ENCODE measurements around the gene UBP1.

Gene UBP1

DNA sequence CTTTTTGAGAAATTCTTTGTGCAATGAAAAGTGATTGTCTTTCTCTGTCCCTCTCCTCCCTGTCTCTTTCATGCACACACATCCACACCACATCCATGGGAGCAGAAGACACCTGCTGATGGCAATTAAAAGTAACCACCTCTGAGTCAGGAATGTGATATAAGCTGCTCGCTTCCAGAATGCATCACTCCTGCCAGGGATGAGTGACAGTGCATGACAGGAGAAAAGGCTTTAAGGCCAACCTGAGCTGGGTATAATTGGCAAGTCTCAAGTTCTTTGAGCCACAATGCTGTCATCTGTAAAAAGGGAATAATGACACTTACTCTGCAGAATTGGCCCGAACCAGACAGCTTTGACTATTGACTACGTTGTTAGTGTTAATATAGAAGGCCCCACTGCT lies 59.6 kb downstream of the UBP1 start:
- TF ChIP-seq, protein P1, sequence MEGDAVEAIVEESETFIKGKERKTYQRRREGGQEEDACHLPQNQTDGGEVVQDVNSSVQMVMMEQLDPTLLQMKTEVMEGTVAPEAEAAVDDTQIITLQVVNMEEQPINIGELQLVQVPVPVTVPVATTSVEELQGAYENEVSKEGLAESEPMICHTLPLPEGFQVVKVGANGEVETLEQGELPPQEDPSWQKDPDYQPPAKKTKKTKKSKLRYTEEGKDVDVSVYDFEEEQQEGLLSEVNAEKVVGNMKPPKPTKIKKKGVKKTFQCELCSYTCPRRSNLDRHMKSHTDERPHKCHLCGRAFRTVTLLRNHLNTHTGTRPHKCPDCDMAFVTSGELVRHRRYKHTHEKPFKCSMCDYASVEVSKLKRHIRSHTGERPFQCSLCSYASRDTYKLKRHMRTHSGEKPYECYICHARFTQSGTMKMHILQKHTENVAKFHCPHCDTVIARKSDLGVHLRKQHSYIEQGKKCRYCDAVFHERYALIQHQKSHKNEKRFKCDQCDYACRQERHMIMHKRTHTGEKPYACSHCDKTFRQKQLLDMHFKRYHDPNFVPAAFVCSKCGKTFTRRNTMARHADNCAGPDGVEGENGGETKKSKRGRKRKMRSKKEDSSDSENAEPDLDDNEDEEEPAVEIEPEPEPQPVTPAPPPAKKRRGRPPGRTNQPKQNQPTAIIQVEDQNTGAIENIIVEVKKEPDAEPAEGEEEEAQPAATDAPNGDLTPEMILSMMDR (IDR thresholded peaks at IDR 0.05; ENCODE audit: low read depth, low read length, missing control alignments) = no peak
- DNase-seq (ENCODE audit: extremely low read depth, low read depth) = no peak
- no peak overlapping the region for H3K4me3 ChIP-seq (replicated peaks; ENCODE audit: low read depth, low read length)

DNA sequence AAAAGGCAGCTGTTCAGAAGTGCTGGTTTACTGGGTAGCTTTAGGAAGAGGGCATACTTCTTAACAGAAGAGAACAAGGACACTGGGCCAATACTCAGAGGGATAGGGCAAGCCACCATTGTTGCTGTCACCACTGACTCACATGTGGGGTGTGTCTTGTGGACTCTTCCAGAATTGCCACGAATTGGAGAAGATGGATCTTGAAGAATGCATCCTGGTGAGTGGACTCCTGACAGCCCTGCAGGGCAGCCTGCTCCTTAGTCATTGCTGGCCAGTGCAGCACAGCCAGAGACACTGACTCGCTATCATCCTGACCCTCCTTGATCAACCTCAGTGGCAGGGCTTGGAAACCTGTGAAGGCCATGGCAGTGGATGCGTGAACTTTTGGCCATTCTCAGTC lies 62.3 kb downstream of the UBP1 start:
- H3K4me3 ChIP-seq (replicated peaks; ENCODE audit: low read depth, low read length) = no peak overlapping the region
- no peak for DNase-seq (ENCODE audit: extremely low read depth, low read depth)
- TF ChIP-seq, protein P1 (IDR thresholded peaks at IDR 0.05; ENCODE audit: low read depth, low read length, missing control alignments) = no peak

- DNase-seq (ENCODE audit: extremely low read depth, low read depth) = no peak
- no peak overlapping the region for H3K4me3 ChIP-seq (replicated peaks; ENCODE audit: low read depth, low read length)
- TF ChIP-seq, protein P1 (IDR thresholded peaks at IDR 0.05; ENCODE audit: low read depth, low read length, missing control alignments) = no peak
Observed at GRCh38 chr3:33377489-33377888, 62.7 kb downstream of the UBP1 start.

DNA sequence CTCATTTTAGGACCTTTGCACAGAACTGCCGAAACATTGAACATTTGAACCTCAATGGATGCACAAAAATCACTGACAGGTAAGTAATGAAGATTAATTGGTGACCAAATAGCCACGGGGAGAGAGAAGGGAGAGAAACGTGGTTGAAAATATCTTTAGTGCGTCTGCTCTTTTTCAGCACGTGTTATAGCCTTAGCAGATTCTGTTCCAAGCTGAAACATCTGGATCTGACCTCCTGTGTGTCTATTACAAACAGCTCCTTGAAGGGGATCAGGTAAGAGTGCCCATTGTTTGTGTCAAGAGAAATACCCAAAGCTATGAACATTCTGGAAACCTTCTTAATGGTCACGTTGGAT lies 67.1 kb downstream of the UBP1 start:
- DNase-seq (ENCODE audit: extremely low read depth, low read depth) = no peak

DNA sequence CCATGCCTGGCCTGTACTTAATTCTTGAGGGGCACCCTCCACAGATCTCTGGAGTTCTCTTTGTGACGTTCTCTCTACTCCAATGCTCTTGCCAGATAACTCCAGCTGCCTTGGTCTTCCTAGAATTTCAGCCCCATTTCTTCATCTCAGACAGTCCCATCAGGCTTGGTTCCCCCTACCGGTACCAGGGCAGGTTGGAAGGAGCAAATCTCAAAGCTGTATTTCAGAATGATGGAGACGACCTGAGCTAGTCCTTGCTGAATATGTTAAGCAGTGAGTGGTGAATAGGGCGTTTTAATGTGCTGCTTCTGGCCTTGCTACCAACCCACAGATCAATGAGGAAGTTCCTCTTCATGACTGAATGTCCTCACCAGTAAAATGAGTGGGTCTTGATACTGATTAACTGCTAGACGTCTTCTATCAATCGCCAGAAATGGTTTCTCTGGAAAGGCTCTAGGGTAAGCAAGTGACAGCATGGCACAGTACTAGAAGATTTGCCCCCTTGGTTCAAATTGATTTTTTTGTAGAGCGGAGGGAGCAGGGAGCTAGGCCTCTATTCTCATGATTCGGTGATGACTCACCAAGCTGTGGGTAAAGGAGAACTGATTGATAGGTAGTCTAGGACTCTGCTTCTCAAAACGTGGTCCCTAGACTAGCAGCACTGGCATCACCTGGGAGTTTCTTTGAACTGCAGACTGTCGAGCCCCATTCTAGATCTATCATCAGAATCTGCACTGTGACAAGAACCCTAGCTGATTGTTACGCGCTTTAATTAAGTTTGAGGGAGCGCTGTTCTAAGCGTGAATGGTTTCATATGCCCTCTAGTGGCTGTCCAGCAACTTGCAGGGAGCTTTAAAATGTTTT lies 67.8 kb downstream of the UBP1 start:
- DNase-seq (ENCODE audit: extremely low read depth, low read depth) = no peak
- TF ChIP-seq, protein P1 (IDR thresholded peaks at IDR 0.05; ENCODE audit: low read depth, low read length, missing control alignments) = peak; percentile 91
- no peak overlapping the region for H3K4me3 ChIP-seq (replicated peaks; ENCODE audit: low read depth, low read length)

More for the DNA sequence above, 67.1 kb downstream of the UBP1 start:
- TF ChIP-seq, protein P1 (IDR thresholded peaks at IDR 0.05; ENCODE audit: low read depth, low read length, missing control alignments) = no peak
- no peak overlapping the region for H3K4me3 ChIP-seq (replicated peaks; ENCODE audit: low read depth, low read length)

DNA sequence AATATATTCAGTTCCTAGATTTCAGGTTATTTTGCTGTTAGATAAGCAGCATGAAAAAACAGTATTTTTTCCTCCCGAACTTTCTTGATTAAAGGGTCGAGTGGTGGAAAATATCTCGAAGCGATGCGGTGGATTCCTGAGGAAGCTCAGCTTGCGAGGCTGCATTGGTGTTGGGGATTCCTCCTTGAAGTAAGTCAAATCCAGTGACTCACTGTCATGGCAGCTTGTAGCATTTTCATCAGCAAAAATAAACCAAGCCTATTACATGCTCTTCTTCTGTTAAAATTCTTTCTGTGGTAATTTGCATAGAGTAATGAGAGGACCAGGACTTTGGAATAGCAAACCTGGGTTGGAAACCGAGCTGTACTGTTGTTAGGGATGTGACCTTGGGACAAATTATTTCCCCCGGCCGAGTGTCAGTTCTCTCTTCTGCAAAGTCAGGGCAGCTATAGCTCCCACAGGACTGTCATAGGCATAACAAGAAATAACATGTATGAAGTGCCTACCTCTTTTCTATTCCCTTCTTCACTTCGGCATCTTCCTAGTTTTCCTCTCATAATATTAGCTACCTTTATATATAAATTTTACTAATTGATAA lies 75.6 kb downstream of the UBP1 start:
- DNase-seq (ENCODE audit: extremely low read depth, low read depth) = no peak
- TF ChIP-seq, protein P1 (IDR thresholded peaks at IDR 0.05; ENCODE audit: low read depth, low read length, missing control alignments) = no peak
- H3K4me3 ChIP-seq (replicated peaks; ENCODE audit: low read depth, low read length) = no peak overlapping the region
